Right lobe of liver (tissue), 6 donors: ENCODE measurements around the gene EIF5B. TPM values are rescaled to one million over a fixed set of nuclear protein-coding genes. Genes with fewer than 3 reads are reported as not detected.

Experiments used
- ATAC-seq, 4 donors: fragments of 200-7000 bp; cut with Tn5 transposase; one replicate each; pipeline ENCODE4 v1.9.1; 2020; ENCODE audit warnings: mild to moderate bottlenecking in 4 of 4, moderate library complexity in 4 of 4
- DNase-seq, 3 donors: peaks; one replicate each; pipeline ENCODE4 v3.0.0-alpha.2; 2020
- H3K27ac ChIP-seq, 3 donors: fragments of 200-600 bp; one replicate each; pipeline ENCODE4 v1.8.0; 2022
- H3K27me3 ChIP-seq, 2 donors: fragments of 200-600 bp; one replicate each; pipeline ENCODE4 v1.8.0; 2022
- H3K36me3 ChIP-seq, 4 donors: fragments of 200-600 bp; sonication (generic) in 1 of 4; one replicate each; pipeline versions ENCODE4 v1.5.1 to v1.8.0; 2017 to 2022; ENCODE audit warnings: control low read depth in 1 of 4
- H3K4me1 ChIP-seq, 4 donors: fragments of 200-600 bp; sonication (generic) in 1 of 4; one replicate each; pipeline versions ENCODE4 v1.5.1 to v1.8.0; 2017 to 2022; ENCODE audit warnings: control low read depth in 1 of 4
- H3K4me3 ChIP-seq, 3 donors: fragments of 200-600 bp; one replicate each; pipeline ENCODE4 v1.8.0; 2022
- H3K9me3 ChIP-seq, 4 donors: fragments of 200-600 bp; sonication (generic) in 1 of 4; one replicate each; pipeline versions ENCODE4 v1.5.1 to v1.8.0; 2017 to 2022; ENCODE audit warnings: control low read depth in 1 of 4
- POLR2A ChIP-seq: fragments of 450-650 bp; IDR thresholded peaks from one replicate; pipeline ENCODE4 v1.6.1; 2017; ENCODE audit warnings: antibody characterized with exemption, mild to moderate bottlenecking
- WGBS: methylation state at CpG from one replicate; pipeline ENCODE4 v1.1.6; 2018; ENCODE audit warnings: low coverage, low lambda C conversion rate; ENCODE audit not compliant: insufficient coverage; ENCODE audit errors: missing lambda C conversion rate; 5-methylcytosine and 5-hydroxymethylcytosine counted together
- intact Hi-C, 2 donors: fragments of 100-400 bp; cut with DNase I; formaldehyde crosslinking; loops; one replicate each; pipeline versions ENCODE4 v1.11.2 to v1.14.1; 2022
- total RNA-seq, 6 experiments: library from RNA; depleted of rRNA in 2 of 6; stranded (reverse); fragments of >200 nt in 2 of 6; fragmentation: NEBNext Ultra II Directional in 3 of 6; extraction: Animal tissue kit (Norgen Biotek cat#: 25700) in 3 of 6; gene quantifications; one replicate each; pipeline versions ENCODE4 v1.1.0 to v1.2.4, GENCODE V29; 2016 to 2023
- TF ChIP-seq, protein P1 (sequence below), 4 donors: fragments of 200-600 bp in 3 of 4; fragments of 450-650 bp in 1 of 4; IDR thresholded peaks; one replicate each; pipeline versions ENCODE4 v1.5.1 to v1.8.0; 2016 to 2022; ENCODE audit warnings: antibody characterized with exemption in 4 of 4, mild to moderate bottlenecking in 2 of 4
- donor health status: DM: no; HTN: yes; CAD: no.
- donor health status: DM: no; HTN: no; CAD: no.
- donor health status: DM: no; HTN: no; CAD: no.
- donor health status: DM: no; HTN: yes; CAD: no.
- donor health status: DM: no; HTN: yes; CAD: no.

EIF5B gene
- total RNA-seq, 6 experiments from 2014 or later, result 10.2 to 18.8 (median 17.4) TPM

DNA sequence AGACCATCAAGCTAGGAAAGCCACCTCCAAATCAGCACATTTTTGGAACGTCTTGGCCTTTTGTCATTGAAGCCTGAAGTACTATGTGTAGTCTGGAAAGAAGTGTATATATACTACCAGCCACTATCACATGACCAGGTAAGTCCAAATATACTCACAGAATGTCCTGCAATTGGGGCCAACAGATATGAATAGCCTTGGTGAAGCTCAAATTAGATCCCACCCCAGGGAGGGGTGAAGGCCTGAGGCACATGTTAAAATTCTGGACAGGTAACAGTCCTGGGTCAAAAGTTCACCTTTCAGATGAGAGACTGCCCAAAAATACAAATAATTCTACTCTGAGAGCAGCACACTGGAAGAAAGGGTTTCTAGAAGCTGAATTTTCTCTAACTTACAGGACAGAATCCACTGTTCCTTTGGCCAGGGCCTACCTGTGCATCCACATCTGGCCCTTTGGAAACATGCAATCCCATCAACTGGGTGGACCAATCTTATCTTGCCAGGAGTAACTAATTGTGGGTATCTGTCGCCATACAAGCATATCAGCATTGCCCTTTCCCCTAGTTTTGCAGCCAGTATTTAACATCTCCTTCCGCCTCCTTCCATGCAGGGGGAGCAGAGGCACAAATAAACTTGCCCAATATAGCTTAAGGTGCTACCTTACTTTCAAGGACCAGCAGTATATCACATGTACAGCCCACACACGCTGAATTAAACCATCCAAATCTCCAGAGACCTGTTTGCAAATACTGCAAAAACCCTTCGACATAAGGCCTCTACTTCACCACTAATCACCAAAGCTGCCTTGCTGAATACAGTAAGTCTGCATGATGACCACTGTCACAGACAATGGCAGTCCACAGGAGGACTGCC is 67.8 kb downstream of the EIF5B start:
- Histone ChIP-seq H3K27ac (no peak overlapping the region), H3K4me1 (peaks cover 0 to 8% (median 0%) of the 10 kb centered on the region in 4 donors), H3K27me3 (no peaks in the 10 kb centered on the region), H3K9me3 (no peaks in the 10 kb centered on the region), H3K36me3 (peaks cover 0 to 61% (median 20%) of the 10 kb centered on the region in 4 donors), H3K4me3 (no peak overlapping the region)
- TF ChIP-seq POLR2A, result no peak
- TF ChIP-seq, protein P1, sequence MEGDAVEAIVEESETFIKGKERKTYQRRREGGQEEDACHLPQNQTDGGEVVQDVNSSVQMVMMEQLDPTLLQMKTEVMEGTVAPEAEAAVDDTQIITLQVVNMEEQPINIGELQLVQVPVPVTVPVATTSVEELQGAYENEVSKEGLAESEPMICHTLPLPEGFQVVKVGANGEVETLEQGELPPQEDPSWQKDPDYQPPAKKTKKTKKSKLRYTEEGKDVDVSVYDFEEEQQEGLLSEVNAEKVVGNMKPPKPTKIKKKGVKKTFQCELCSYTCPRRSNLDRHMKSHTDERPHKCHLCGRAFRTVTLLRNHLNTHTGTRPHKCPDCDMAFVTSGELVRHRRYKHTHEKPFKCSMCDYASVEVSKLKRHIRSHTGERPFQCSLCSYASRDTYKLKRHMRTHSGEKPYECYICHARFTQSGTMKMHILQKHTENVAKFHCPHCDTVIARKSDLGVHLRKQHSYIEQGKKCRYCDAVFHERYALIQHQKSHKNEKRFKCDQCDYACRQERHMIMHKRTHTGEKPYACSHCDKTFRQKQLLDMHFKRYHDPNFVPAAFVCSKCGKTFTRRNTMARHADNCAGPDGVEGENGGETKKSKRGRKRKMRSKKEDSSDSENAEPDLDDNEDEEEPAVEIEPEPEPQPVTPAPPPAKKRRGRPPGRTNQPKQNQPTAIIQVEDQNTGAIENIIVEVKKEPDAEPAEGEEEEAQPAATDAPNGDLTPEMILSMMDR (IDR thresholded peaks at IDR 0.05), result no peak
- ATAC-seq (peak in 1 of 4 donors; percentile 11), DNase-seq (no peak)
- intact Hi-C loops, result no loop called here
- 65% methylated on average over 5 of the region's 5 CpGs for WGBS

GRCh38 chr2:99406137-99406536 is 68.9 kb downstream of the EIF5B start:
- H3K9me3 ChIP-seq, result no peaks in the 10 kb centered on the region
- H3K36me3 ChIP-seq, result peaks cover 0 to 59% (median 25%) of the 10 kb centered on the region in 4 donors
- 94% methylated on average over 6 of the region's 6 CpGs for WGBS
- intact Hi-C loops, result no loop called here
- peaks cover 0 to 8% (median 0%) of the 10 kb centered on the region in 4 donors for H3K4me1 ChIP-seq
- TF ChIP-seq, protein P1 (IDR thresholded peaks at IDR 0.05), result no peak
- TF ChIP-seq POLR2A, result no peak
- ATAC-seq (no peak), DNase-seq (no peak)
- H3K27ac ChIP-seq, result no peak overlapping the region
- no peaks in the 10 kb centered on the region for H3K27me3 ChIP-seq
- H3K4me3 ChIP-seq, result no peak overlapping the region

DNA sequence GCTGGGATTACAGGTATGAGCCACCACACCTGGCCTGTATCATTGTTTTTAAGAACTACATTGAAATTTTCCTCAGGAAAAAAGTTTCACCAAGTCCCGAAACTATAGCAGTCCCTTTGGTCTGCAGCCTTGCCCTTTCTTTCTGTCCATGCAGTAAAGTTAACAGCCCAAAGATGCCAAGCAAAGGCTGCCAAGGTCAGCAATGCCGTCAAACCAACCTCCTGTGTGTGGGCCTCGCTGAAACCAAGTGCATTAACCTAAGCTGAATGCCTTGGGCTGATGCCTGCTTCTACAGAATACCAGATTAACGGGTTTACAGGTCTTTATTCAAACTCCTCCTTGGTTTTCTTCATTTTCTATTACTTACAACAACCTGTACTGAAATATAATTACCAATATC is 73.1 kb downstream of the EIF5B start:
- Histone ChIP-seq H3K4me3 (no peak overlapping the region), H3K27ac (no peak overlapping the region), H3K4me1 (no peaks in the 10 kb centered on the region), H3K9me3 (no peaks in the 10 kb centered on the region), H3K27me3 (no peaks in the 10 kb centered on the region), H3K36me3 (peaks cover 0 to 47% (median 11%) of the 10 kb centered on the region in 4 donors)
- 93% methylated on average over 4 of the region's 4 CpGs for WGBS
- DNase-seq (no peak), ATAC-seq (no peak)
- intact Hi-C loops, result no loop called here
- TF ChIP-seq POLR2A, result no peak
- TF ChIP-seq, protein P1 (IDR thresholded peaks at IDR 0.05), result no peak

DNA sequence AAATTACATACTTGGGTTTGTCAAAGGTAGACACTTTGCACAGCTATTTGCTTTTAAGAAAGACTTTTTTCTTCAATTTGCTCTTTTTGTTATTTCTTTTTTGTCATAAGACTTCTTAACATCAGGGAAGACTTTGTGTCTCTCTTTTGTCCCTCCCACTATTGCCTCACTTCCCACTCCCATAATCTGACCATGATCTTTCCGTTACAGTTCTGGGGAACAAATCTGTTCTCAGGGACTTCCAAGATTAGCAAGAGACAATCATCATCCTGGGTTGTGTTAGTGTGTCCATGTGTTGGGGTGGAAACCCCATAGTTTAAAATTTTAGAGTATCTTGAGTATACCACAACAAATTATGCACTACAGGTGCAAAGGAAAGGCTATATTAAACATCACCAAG is 77.4 kb downstream of the EIF5B start:
- intact Hi-C loops, result no loop called here

More for the DNA sequence above, 77.4 kb downstream of the EIF5B start:
- Histone ChIP-seq H3K4me3 (no peak overlapping the region), H3K27ac (no peak overlapping the region), H3K4me1 (no peaks in the 10 kb centered on the region), H3K36me3 (peaks cover 0 to 58% (median 14%) of the 10 kb centered on the region in 4 donors), H3K27me3 (no peaks in the 10 kb centered on the region), H3K9me3 (no peaks in the 10 kb centered on the region)
- DNase-seq, result no peak
- WGBS, result 75% methylated on average over 1 of the region's 1 CpG
- no peak for ATAC-seq
- TF ChIP-seq, protein P1 (IDR thresholded peaks at IDR 0.05), result no peak
- no peak for TF ChIP-seq POLR2A
